Hepatocyte (in vitro differentiated cells): Measurements from ENCODE around the gene PHLDA1.

Experiments used
- EZH2 ChIP-seq: fragments of 200-600 bp; sonication (generic); IDR thresholded peaks from 2 replicates; pipeline ENCODE4 v1.6.1; 2016; ENCODE audit warnings: antibody characterized with exemption, mild to moderate bottlenecking, borderline replicate concordance
- EZH2phosphoT487 ChIP-seq: fragments of 200-600 bp; sonication (generic); IDR thresholded peaks from one replicate; pipeline ENCODE4 v1.6.1; 2018; ENCODE audit warnings: antibody characterized with exemption, mild to moderate bottlenecking, low read depth, moderate library complexity; ENCODE audit not compliant: unreplicated experiment, severe bottlenecking
- TF ChIP-seq, protein P1 (sequence below): fragments of 200-600 bp; sonication (generic); IDR thresholded peaks from 2 replicates; pipeline ENCODE4 v1.5.1; 2016; ENCODE audit warnings: antibody characterized with exemption, mild to moderate bottlenecking; ENCODE audit not compliant: poor library complexity

- TF ChIP-seq, protein P1, sequence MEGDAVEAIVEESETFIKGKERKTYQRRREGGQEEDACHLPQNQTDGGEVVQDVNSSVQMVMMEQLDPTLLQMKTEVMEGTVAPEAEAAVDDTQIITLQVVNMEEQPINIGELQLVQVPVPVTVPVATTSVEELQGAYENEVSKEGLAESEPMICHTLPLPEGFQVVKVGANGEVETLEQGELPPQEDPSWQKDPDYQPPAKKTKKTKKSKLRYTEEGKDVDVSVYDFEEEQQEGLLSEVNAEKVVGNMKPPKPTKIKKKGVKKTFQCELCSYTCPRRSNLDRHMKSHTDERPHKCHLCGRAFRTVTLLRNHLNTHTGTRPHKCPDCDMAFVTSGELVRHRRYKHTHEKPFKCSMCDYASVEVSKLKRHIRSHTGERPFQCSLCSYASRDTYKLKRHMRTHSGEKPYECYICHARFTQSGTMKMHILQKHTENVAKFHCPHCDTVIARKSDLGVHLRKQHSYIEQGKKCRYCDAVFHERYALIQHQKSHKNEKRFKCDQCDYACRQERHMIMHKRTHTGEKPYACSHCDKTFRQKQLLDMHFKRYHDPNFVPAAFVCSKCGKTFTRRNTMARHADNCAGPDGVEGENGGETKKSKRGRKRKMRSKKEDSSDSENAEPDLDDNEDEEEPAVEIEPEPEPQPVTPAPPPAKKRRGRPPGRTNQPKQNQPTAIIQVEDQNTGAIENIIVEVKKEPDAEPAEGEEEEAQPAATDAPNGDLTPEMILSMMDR: peak; percentile 63
- TF ChIP-seq EZH2 (no peak), EZH2phosphoT487 (no peak)
Measured at GRCh38 chr12:76031414-76032042, at the start of gene PHLDA1.
